ENCODE results near the gene TTBK2.

- TF ChIP-seq POLR2A (IDR thresholded peaks at IDR 0.05) (no peak), CTCF (IDR thresholded peaks at IDR 0.05) (no peak)
These were observed 213.5 kb downstream of the TTBK2 start for GRCh38 chr15:42707068-42707467.

Measured in adrenal gland (tissue), 5 donors.